Measurements from ENCODE around the gene SMYD3. TPM values are rescaled to one million over a fixed set of nuclear protein-coding genes. Genes with fewer than 3 reads are reported as not detected.

Gene SMYD3
- total and polyA plus RNA-seq, 2 experiments from 2014 or later, result 30.8 to 68.5 TPM

DNA sequence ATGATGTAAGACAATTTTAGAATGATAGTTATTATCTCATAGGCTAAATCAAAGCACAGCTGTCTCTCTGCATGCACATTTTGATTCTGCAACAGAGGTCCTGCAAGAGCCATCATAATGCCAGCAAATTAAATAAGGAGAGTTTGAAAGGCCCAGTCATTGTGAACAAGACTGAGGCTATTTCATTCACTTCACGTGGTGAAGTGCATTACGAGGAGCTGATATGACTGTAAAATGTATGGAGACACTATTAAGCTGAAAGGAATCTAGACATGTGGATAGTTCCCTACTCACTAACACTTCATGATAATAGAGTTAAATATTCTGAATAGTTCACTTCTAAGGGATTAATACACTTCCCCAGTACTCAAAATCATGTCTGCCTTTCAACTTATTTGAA is 299.0 kb downstream of the SMYD3 start:
- WGBS (ENCODE audit: low lambda C conversion rate, missing lambda C conversion rate), result 58% methylated on average over 2 of the region's 2 CpGs

DNA sequence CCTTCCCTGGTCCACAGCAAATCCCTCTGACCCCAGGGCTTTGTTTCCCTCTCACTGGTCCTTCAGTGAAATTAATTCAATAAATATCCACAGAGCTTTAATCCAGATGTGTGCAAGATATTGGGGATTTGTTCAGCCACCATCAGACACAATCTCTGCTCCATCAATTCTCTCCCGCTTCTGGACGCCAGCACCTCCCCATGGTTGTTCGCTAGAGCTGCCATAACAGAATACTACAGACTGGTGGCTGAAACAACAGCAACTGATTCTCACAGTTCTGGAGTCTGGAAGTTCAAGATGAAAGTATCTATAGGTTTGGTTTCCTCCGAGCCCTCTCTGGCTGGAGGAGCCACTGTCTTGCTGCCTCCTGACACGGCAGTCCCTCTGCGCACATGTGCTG is 303.9 kb downstream of the SMYD3 start:
- H3K36me3 ChIP-seq (replicated peaks; ENCODE audit: insufficient read depth, low read depth), result no peaks in the 10 kb centered on the region
- H3K4me3 ChIP-seq, result no peak overlapping the region
- H3K27me3 ChIP-seq, result no peaks in the 10 kb centered on the region
- no peak for TF ChIP-seq EZH2 (IDR thresholded peaks at IDR 0.05; ENCODE audit: borderline replicate concordance)
- TF ChIP-seq, protein P1, sequence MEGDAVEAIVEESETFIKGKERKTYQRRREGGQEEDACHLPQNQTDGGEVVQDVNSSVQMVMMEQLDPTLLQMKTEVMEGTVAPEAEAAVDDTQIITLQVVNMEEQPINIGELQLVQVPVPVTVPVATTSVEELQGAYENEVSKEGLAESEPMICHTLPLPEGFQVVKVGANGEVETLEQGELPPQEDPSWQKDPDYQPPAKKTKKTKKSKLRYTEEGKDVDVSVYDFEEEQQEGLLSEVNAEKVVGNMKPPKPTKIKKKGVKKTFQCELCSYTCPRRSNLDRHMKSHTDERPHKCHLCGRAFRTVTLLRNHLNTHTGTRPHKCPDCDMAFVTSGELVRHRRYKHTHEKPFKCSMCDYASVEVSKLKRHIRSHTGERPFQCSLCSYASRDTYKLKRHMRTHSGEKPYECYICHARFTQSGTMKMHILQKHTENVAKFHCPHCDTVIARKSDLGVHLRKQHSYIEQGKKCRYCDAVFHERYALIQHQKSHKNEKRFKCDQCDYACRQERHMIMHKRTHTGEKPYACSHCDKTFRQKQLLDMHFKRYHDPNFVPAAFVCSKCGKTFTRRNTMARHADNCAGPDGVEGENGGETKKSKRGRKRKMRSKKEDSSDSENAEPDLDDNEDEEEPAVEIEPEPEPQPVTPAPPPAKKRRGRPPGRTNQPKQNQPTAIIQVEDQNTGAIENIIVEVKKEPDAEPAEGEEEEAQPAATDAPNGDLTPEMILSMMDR (IDR thresholded peaks at IDR 0.05; ENCODE audit: poor library complexity), result no peak
- TF ChIP-seq EZH2phosphoT487 (IDR thresholded peaks at IDR 0.05; ENCODE audit: low read depth, severe bottlenecking, unreplicated experiment), result no peak
- H3K27ac ChIP-seq, result no peak overlapping the region
- DNase-seq (ENCODE audit: low spot score), result no peak
- H3K4me2 ChIP-seq, result no peak overlapping the region
- H3K9me3 ChIP-seq (ENCODE audit: low read depth), result no peaks in the 10 kb centered on the region
- H4K20me1 ChIP-seq (ENCODE audit: insufficient read depth, poor library complexity, severe bottlenecking), result no peaks in the 10 kb centered on the region
- H3K9me2 ChIP-seq (replicated peaks; ENCODE audit: insufficient read depth), result no peaks in the 10 kb centered on the region
- no peaks in the 10 kb centered on the region for H3K79me2 ChIP-seq
- H2AFZ ChIP-seq, result no peak overlapping the region
- WGBS (ENCODE audit: low lambda C conversion rate, missing lambda C conversion rate), result 95% methylated on average over 6 of the region's 6 CpGs
- H3K4me1 ChIP-seq (ENCODE audit: insufficient read depth), result no peaks in the 10 kb centered on the region

More for the DNA sequence above, 299.0 kb downstream of the SMYD3 start:
- Histone ChIP-seq H3K79me2 (no peaks in the 10 kb centered on the region), H3K36me3 (replicated peaks; ENCODE audit: insufficient read depth, low read depth) (no peaks in the 10 kb centered on the region), H3K9me2 (replicated peaks; ENCODE audit: insufficient read depth) (no peaks in the 10 kb centered on the region), H3K27ac (no peak overlapping the region), H3K4me3 (no peak overlapping the region), H4K20me1 (ENCODE audit: insufficient read depth, poor library complexity, severe bottlenecking) (no peaks in the 10 kb centered on the region), H2AFZ (no peak overlapping the region), H3K9me3 (ENCODE audit: low read depth) (no peaks in the 10 kb centered on the region), H3K4me1 (ENCODE audit: insufficient read depth) (no peaks in the 10 kb centered on the region), H3K27me3 (no peaks in the 10 kb centered on the region), H3K4me2 (no peak overlapping the region)
- no peak for DNase-seq (ENCODE audit: low spot score)
- TF ChIP-seq, protein P1 (IDR thresholded peaks at IDR 0.05; ENCODE audit: poor library complexity), result no peak
- TF ChIP-seq EZH2 (IDR thresholded peaks at IDR 0.05; ENCODE audit: borderline replicate concordance) (no peak), EZH2phosphoT487 (IDR thresholded peaks at IDR 0.05; ENCODE audit: low read depth, severe bottlenecking, unreplicated experiment) (no peak)

DNA sequence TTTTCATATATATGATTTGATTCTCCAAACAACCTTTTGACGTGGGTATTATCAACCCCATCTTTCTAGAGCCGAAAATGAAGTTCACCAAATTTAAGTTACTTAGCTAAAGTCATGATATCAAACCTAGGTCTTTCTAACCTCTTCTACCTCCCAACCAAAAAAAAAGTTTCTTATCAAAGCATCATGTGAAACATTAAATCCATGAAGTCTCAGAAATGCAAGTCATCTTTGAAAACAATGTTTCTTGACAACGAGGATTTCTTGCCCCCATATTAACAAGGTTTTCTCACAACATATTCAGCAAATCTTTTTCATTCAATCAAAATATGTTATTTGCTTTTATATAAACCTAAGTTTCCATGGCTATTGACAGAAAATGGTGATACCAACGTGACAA is 306.3 kb downstream of the SMYD3 start:
- no peak overlapping the region for H3K27ac ChIP-seq

More for the DNA sequence above, 306.3 kb downstream of the SMYD3 start:
- Histone ChIP-seq H3K4me3 (no peak overlapping the region), H3K9me3 (ENCODE audit: low read depth) (no peaks in the 10 kb centered on the region), H3K27me3 (no peaks in the 10 kb centered on the region), H3K4me1 (ENCODE audit: insufficient read depth) (no peaks in the 10 kb centered on the region), H3K4me2 (no peak overlapping the region), H4K20me1 (ENCODE audit: insufficient read depth, poor library complexity, severe bottlenecking) (no peaks in the 10 kb centered on the region), H2AFZ (no peak overlapping the region), H3K9me2 (replicated peaks; ENCODE audit: insufficient read depth) (no peaks in the 10 kb centered on the region), H3K79me2 (no peaks in the 10 kb centered on the region), H3K36me3 (replicated peaks; ENCODE audit: insufficient read depth, low read depth) (no peaks in the 10 kb centered on the region)
- DNase-seq (ENCODE audit: low spot score), result no peak
- TF ChIP-seq EZH2 (IDR thresholded peaks at IDR 0.05; ENCODE audit: borderline replicate concordance) (no peak), EZH2phosphoT487 (IDR thresholded peaks at IDR 0.05; ENCODE audit: low read depth, severe bottlenecking, unreplicated experiment) (no peak)
- TF ChIP-seq, protein P1 (IDR thresholded peaks at IDR 0.05; ENCODE audit: poor library complexity), result no peak
- WGBS (ENCODE audit: low lambda C conversion rate, missing lambda C conversion rate), result 94% methylated on average over 4 of the region's 4 CpGs

Data from hepatocyte (in vitro differentiated cells).